H1 (cell line): ENCODE measurements around the gene NFKB1. TPM values are rescaled to one million over a fixed set of nuclear protein-coding genes. Genes with fewer than 3 reads are reported as not detected.

Source experiments
- CTCF ChIA-PET: fragments of 300-600 bp; sonication (Branson Sonifier 250); formaldehyde crosslinking; loops from one replicate; lab custom pipeline; 2021; ENCODE audit not compliant: partially characterized antibody; lab: Charles Lee
- POLR2A ChIA-PET: fragments of 300-600 bp; sonication (Branson Sonifier 250); formaldehyde crosslinking; loops from one replicate; lab custom pipeline; 2021; ENCODE audit warnings: inconsistent platforms; ENCODE audit not compliant: partially characterized antibody; lab: Charles Lee
- DNase-seq, 2 experiments: peaks; one replicate each; pipeline versions ENCODE4 v3.0.0 to v3.0.0-alpha.2; 2010 to 2022; ENCODE audit warnings: low spot score in 2 of 2, low read depth in 1 of 2, mixed read lengths in 1 of 2
- FAIRE-seq: peaks from 2 replicates; lab custom pipeline; 2011; peaks lifted over from hg19 to GRCh38; lab: Jason Lieb, UNC
- H2AFZ ChIP-seq: 2 replicates; pipeline ENCODE4 v1.8.1; 2012; ENCODE audit warnings: low read length, inconsistent platforms
- H2AK5ac ChIP-seq: 2 replicates; pipeline ENCODE4 v1.6.1; 2013; ENCODE audit warnings: low read depth, low read length
- H2BK120ac ChIP-seq: replicated peaks from 2 replicates; pipeline ENCODE3; 2013; ENCODE audit warnings: low read depth, low read length, inconsistent platforms
- H2BK12ac ChIP-seq: 2 replicates; pipeline ENCODE4 v1.6.1; 2013; ENCODE audit warnings: low read depth, low read length
- H2BK15ac ChIP-seq: 2 replicates; pipeline ENCODE4 v1.6.1; 2013; ENCODE audit warnings: low read length
- H2BK20ac ChIP-seq: 2 replicates; pipeline ENCODE4 v1.6.1; 2013; ENCODE audit warnings: low read length
- H2BK5ac ChIP-seq: 2 replicates; pipeline ENCODE4 v1.6.1; 2013; ENCODE audit warnings: low read depth, low read length
- H3K14ac ChIP-seq: 2 replicates; pipeline ENCODE4 v1.6.1; 2013; ENCODE audit warnings: inconsistent platforms; ENCODE audit not compliant: insufficient read length
- H3K18ac ChIP-seq: 2 replicates; pipeline ENCODE4 v1.6.1; 2013; ENCODE audit warnings: low read length; ENCODE audit errors: extremely low read depth
- H3K23ac ChIP-seq: 2 replicates; pipeline ENCODE4 v1.6.1; 2013; ENCODE audit warnings: inconsistent platforms; ENCODE audit not compliant: insufficient read length
- H3K23me2 ChIP-seq: 2 replicates; pipeline ENCODE4 v1.6.1; 2013; ENCODE audit warnings: low read depth, low read length
- H3K27ac ChIP-seq: 2 replicates; pipeline ENCODE4 v1.6.1; 2011; ENCODE audit warnings: low read depth, low read length, inconsistent platforms
- H3K27me3 ChIP-seq, 4 experiments: replicated peaks in 1 of 4; 1 replicate in 1 of 4; 2 replicates in 3 of 4; pipeline versions ENCODE4 v1.6.1 to v1.8.1; 2011 to 2013; ENCODE audit warnings: low read length in 3 of 4, mild to moderate bottlenecking in 3 of 4, inconsistent platforms in 2 of 4, mixed read lengths in 2 of 4, moderate library complexity in 1 of 4; ENCODE audit not compliant: control insufficient read depth in 3 of 4, insufficient read depth in 3 of 4; ENCODE audit errors: extremely low read depth in 1 of 4
- H3K36me3 ChIP-seq, 4 experiments: 2 replicates each; pipeline versions ENCODE4 v1.6.1 to v1.8.1; 2011 to 2013; ENCODE audit warnings: mild to moderate bottlenecking in 4 of 4, low read length in 3 of 4, moderate library complexity in 2 of 4, control low read depth in 1 of 4, inconsistent platforms in 1 of 4; ENCODE audit not compliant: insufficient read depth in 4 of 4, control insufficient read depth in 2 of 4
- H3K4ac ChIP-seq: replicated peaks from 2 replicates; pipeline ENCODE3; 2013; ENCODE audit warnings: low read length, low read depth, mixed read lengths, inconsistent platforms; ENCODE audit not compliant: insufficient read length
- H3K4me1 ChIP-seq, 4 experiments: replicated peaks in 1 of 4; 1 replicate in 1 of 4; 2 replicates in 3 of 4; pipeline versions ENCODE4 v1.6.1 to v1.8.1; 2011 to 2013; ENCODE audit warnings: low read length in 3 of 4, inconsistent platforms in 2 of 4, mixed read lengths in 1 of 4; ENCODE audit not compliant: insufficient read depth in 4 of 4, control insufficient read depth in 3 of 4
- H3K4me2 ChIP-seq, 2 experiments: 2 replicates each; pipeline versions ENCODE4 v1.6.1 to v1.8.1; 2011 to 2013; ENCODE audit warnings: low read depth in 2 of 2, low read length in 2 of 2, control low read depth in 1 of 2, inconsistent platforms in 1 of 2, mild to moderate bottlenecking in 1 of 2; ENCODE audit not compliant: insufficient read depth in 1 of 2
- H3K4me3 ChIP-seq, 4 experiments: fragments of 200-600, 300-600 bp in 1 of 4; sonication (generic), shearing (Covaris generic), sonication (Bioruptor Twin) in 1 of 4; 2 replicates each; pipeline versions ENCODE4 v1.5.1 to v1.8.1; 2011 to 2016; ENCODE audit warnings: low read length in 4 of 4, low read depth in 3 of 4, control low read depth in 2 of 4, inconsistent platforms in 2 of 4, mild to moderate bottlenecking in 2 of 4, mixed read lengths in 1 of 4, moderate library complexity in 1 of 4; ENCODE audit not compliant: insufficient read depth in 2 of 4; ENCODE audit errors: extremely low read depth in 1 of 4
- H3K56ac ChIP-seq: replicated peaks from 2 replicates; pipeline ENCODE3; 2013; ENCODE audit warnings: low read depth, mild to moderate bottlenecking, mixed read lengths, low read length, inconsistent platforms; ENCODE audit not compliant: insufficient read length
- H3K79me1 ChIP-seq: 2 replicates; pipeline ENCODE4 v1.6.1; 2013; ENCODE audit warnings: low read depth, low read length, control low read depth
- H3K79me2 ChIP-seq, 2 experiments: 2 replicates each; pipeline versions ENCODE4 v1.6.1 to v1.8.1; 2012 to 2013; ENCODE audit warnings: low read length in 2 of 2, mild to moderate bottlenecking in 2 of 2, inconsistent platforms in 1 of 2; ENCODE audit not compliant: insufficient read depth in 2 of 2, control insufficient read depth in 1 of 2
- H3K9ac ChIP-seq, 4 experiments: replicated peaks in 1 of 4; 1 replicate in 1 of 4; 2 replicates in 3 of 4; pipeline versions ENCODE4 v1.6.1 to v1.8.1; 2011 to 2013; ENCODE audit warnings: low read depth in 3 of 4, low read length in 3 of 4, control low read depth in 2 of 4, mild to moderate bottlenecking in 2 of 4, moderate library complexity in 2 of 4, inconsistent platforms in 1 of 4; ENCODE audit errors: extremely low read depth in 1 of 4
- H3K9me3 ChIP-seq, 2 experiments: 2 replicates each; pipeline versions ENCODE4 v1.6.1 to v1.8.1; 2012 to 2013; ENCODE audit warnings: mild to moderate bottlenecking in 2 of 2, moderate library complexity in 2 of 2, control low read depth in 1 of 2, inconsistent platforms in 1 of 2, low read depth in 1 of 2, low read length in 1 of 2, mixed read lengths in 1 of 2; ENCODE audit not compliant: insufficient read depth in 2 of 2
- H4K20me1 ChIP-seq, 2 experiments: replicated peaks in 1 of 2; 2 replicates each; pipeline versions ENCODE3 to v1.8.1; 2011 to 2013; ENCODE audit warnings: inconsistent platforms in 2 of 2, low read length in 2 of 2, mild to moderate bottlenecking in 1 of 2; ENCODE audit not compliant: insufficient read depth in 2 of 2, control insufficient read depth in 1 of 2
- H4K5ac ChIP-seq: 2 replicates; pipeline ENCODE4 v1.6.1; 2013; ENCODE audit warnings: low read length, low read depth, mixed read lengths, inconsistent platforms; ENCODE audit not compliant: insufficient read length
- H4K8ac ChIP-seq: 2 replicates; pipeline ENCODE4 v1.8.0; 2013; ENCODE audit warnings: mild to moderate bottlenecking, moderate library complexity, low read length, inconsistent platforms; ENCODE audit not compliant: insufficient read depth; ENCODE audit errors: extremely low read depth
- H4K91ac ChIP-seq: replicated peaks from 2 replicates; pipeline ENCODE3; 2013; ENCODE audit warnings: low read length, mixed read lengths, inconsistent platforms; ENCODE audit not compliant: insufficient read length
- ATF2 ChIP-seq: IDR thresholded peaks from 2 replicates; pipeline ENCODE4 v1.6.1; 2012; ENCODE audit warnings: low read length, inconsistent platforms
- CBX8 ChIP-seq: fragments of 300-800, 300-1000 bp; sonication (generic); IDR thresholded peaks from 2 replicates; pipeline ENCODE4 v1.7.1; 2016; ENCODE audit warnings: low read depth, low read length, borderline replicate concordance
- KDM5A ChIP-seq: fragments of 200-600 bp; IDR thresholded peaks from 2 replicates; pipeline ENCODE4 v1.7.1; 2012; ENCODE audit warnings: mild to moderate bottlenecking, low read length, inconsistent platforms, mixed read lengths
- POU5F1 ChIP-seq: IDR thresholded peaks from 2 replicates; pipeline ENCODE4 v1.6.1; 2011; ENCODE audit warnings: low read depth, mild to moderate bottlenecking, low read length, moderate library complexity
- RBBP5 ChIP-seq: IDR thresholded peaks from 2 replicates; pipeline ENCODE4 v1.7.1; 2012; ENCODE audit warnings: low read depth, mild to moderate bottlenecking, inconsistent platforms, low read length, moderate library complexity, borderline replicate concordance
- SIN3A ChIP-seq, 2 experiments: IDR thresholded peaks in 1 of 2; conservative IDR thresholded peaks in 1 of 2; 2 replicates each; pipeline ENCODE4 v1.6.1; 2011 to 2012; ENCODE audit warnings: low read length in 2 of 2, improper control_type of control experiment in 1 of 2, low read depth in 1 of 2, mild to moderate bottlenecking in 1 of 2
- SRF ChIP-seq: IDR thresholded peaks from 2 replicates; pipeline ENCODE4 v1.6.1; 2011; ENCODE audit warnings: mild to moderate bottlenecking, low read depth, low read length, moderate library complexity
- TBP ChIP-seq: IDR thresholded peaks from 2 replicates; pipeline ENCODE4 v1.6.1; 2011; ENCODE audit warnings: low read depth, low read length, improper control_type of control experiment
- TEAD4 ChIP-seq: IDR thresholded peaks from 2 replicates; pipeline ENCODE4 v1.6.1; 2012; ENCODE audit warnings: low read depth, low read length, inconsistent platforms, mixed read lengths
- WGBS, 2 experiments: shearing (Covaris generic) in 1 of 2; methylation state at CpG; one replicate each; pipeline versions ENCODE4 v1.1.6 to v1.1.7; 2013 to 2015; ENCODE audit warnings: low lambda C conversion rate in 2 of 2, mixed read lengths in 2 of 2, inconsistent platforms in 1 of 2, low coverage in 1 of 2, missing lambda C conversion rate in 1 of 2; ENCODE audit not compliant: insufficient replicate concordance in 2 of 2, insufficient coverage in 1 of 2, insufficient read length in 1 of 2; ENCODE audit errors: extremely low coverage in 1 of 2, missing lambda C conversion rate in 1 of 2; 5-methylcytosine and 5-hydroxymethylcytosine counted together
- polyA plus RNA-seq, 7 experiments: library from polyadenylated mRNA; depleted of rRNA in 3 of 7; stranded (reverse) in 5 of 7; unstranded in 2 of 7; fragments of >200 nt in 5 of 7; fragments of 200-250 nt in 2 of 7; gene quantifications; 1 replicate in 5 of 7; 2 replicates in 1 of 7; 4 replicates in 1 of 7; pipeline versions ENCODE4 v1.2.1 to v1.2.3, GENCODE V29; 2011 to 2013; ENCODE audit warnings: missing spikeins in 2 of 7, mixed read lengths in 2 of 7
- total RNA-seq: library from RNA; stranded (reverse); fragmentation: NEBNext Ultra II Directional; extraction: Animal tissue kit (Norgen Biotek cat#: 25700); gene quantifications from 2 replicates; pipeline ENCODE4 v1.2.1, GENCODE V29; 2021
- TF ChIP-seq, protein P1 (sequence below): IDR thresholded peaks from 2 replicates; pipeline ENCODE4 v1.6.1; 2012; ENCODE audit warnings: inconsistent platforms

Gene NFKB1
- total and polyA plus RNA-seq, 2 of the 8 experiments (the other 6 are each of a cell fraction or from before 2014, with no cell fraction given) = 2.9 to 6.8 TPM

DNA sequence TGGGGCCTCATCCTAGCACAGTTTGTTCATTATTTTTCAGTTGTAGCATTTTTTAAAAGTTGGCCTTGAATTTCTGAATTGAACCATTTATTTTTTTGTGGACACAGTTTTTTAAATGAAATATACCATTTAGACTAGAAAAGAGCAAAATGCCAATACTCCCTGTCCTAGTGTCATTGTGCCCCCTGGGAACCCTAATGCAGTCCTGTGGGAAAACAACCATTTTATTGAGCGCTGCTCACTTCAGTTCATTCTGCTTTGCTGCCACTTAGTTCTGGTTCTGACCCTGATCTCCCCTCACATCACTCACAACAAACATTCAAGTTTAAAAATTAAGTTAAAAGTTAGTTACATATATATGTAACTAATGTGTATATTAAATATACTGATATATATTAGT lies 5.4 kb downstream of the NFKB1 start:
- no peak overlapping the region for H2BK15ac ChIP-seq
- no peaks in the 10 kb centered on the region for H3K79me1 ChIP-seq
- no peak overlapping the region for H3K9ac ChIP-seq
- H3K36me3 ChIP-seq = no peaks in the 10 kb centered on the region
- H2BK120ac ChIP-seq = no peak overlapping the region
- H4K20me1 ChIP-seq = no peaks in the 10 kb centered on the region
- CTCF ChIA-PET = no interaction called here
- H4K8ac ChIP-seq = no peak overlapping the region
- H3K4ac ChIP-seq = no peak overlapping the region
- no peak overlapping the region for H2AK5ac ChIP-seq
- no peak overlapping the region for H3K14ac ChIP-seq
- no peaks in the 10 kb centered on the region for H3K9me3 ChIP-seq
- no peak overlapping the region for H2BK5ac ChIP-seq
- no peak overlapping the region for H2BK12ac ChIP-seq
- no peak overlapping the region for H3K27ac ChIP-seq
- POLR2A ChIA-PET = no interaction called here
- H3K56ac ChIP-seq = no peak overlapping the region
- no peaks in the 10 kb centered on the region for H3K27me3 ChIP-seq
- H3K23ac ChIP-seq = no peak overlapping the region
- H3K23me2 ChIP-seq = peaks cover 5% of the 10 kb centered on the region; the same call in 1 of the 2 replicates
- DNase-seq (no peak), FAIRE-seq (no peak)
- no peak overlapping the region for H2AFZ ChIP-seq
- no peak overlapping the region for H4K91ac ChIP-seq
- H3K4me3 ChIP-seq = no peak overlapping the region
- H2BK20ac ChIP-seq = no peak overlapping the region
- no peak overlapping the region for H4K5ac ChIP-seq
- WGBS, 2 experiments = 100% methylated on average over 1 of the region's 1 CpG; no CpG with 5 or more reads in 1 of the 2 experiments
- H3K4me2 ChIP-seq = no peak overlapping the region
- H3K79me2 ChIP-seq = no peaks in the 10 kb centered on the region
- no peaks in the 10 kb centered on the region for H3K4me1 ChIP-seq
- H3K18ac ChIP-seq = no peak overlapping the region
- TF ChIP-seq SRF (no peak), KDM5A (no peak), POU5F1 (no peak), CBX8 (no peak), SIN3A (conservative IDR thresholded peaks at IDR 0.05 in 1 of 2, IDR thresholded peaks at IDR 0.05 in 1 of 2; ENCODE audit: low read depth in 1 of 2, low read length in 2 of 2) (no peak), RBBP5 (no peak), ATF2 (no peak), TEAD4 (no peak), TBP (no peak)
- TF ChIP-seq, protein P1, sequence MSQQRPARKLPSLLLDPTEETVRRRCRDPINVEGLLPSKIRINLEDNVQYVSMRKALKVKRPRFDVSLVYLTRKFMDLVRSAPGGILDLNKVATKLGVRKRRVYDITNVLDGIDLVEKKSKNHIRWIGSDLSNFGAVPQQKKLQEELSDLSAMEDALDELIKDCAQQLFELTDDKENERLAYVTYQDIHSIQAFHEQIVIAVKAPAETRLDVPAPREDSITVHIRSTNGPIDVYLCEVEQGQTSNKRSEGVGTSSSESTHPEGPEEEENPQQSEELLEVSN = no peak
